GM12878 (cell line): ENCODE data around the gene DDX5. TPM values are rescaled to one million over a fixed set of nuclear protein-coding genes. Genes with fewer than 3 reads are reported as not detected.

Experiments
- ATAC-seq: fragments of 200-7000 bp; cut with Tn5 transposase; 3 replicates; pipeline ENCODE4 v1.9.1; 2020; ENCODE audit warnings: mild to moderate bottlenecking, moderate library complexity
- BruUV-seq: library from RNA; stranded (reverse); fragments of 400-500 nt; replicated peaks from 2 replicates; lab custom pipeline; 2021; lab: Mats Ljungman, UMichigan
- CTCF ChIA-PET: fragments of 300-600 bp; sonication (Branson Sonifier 250); formaldehyde crosslinking; extraction: SDS; loops from one replicate; lab custom pipeline; 2021; ENCODE audit warnings: inconsistent platforms; lab: Yijun Ruan, JAX
- POLR2A ChIA-PET: fragments of 350-600 bp; formaldehyde crosslinking; extraction: SDS; loops from one replicate; lab custom pipeline; 2021; ENCODE audit warnings: inconsistent platforms; lab: Charles Lee
- RAD21 ChIA-PET: fragments of 300-600 bp; sonication (Branson Sonifier 250); formaldehyde crosslinking; loops from one replicate; lab custom pipeline; 2023; ENCODE audit warnings: antibody characterized with exemption; ENCODE audit not compliant: unreplicated experiment; lab: Charles Lee
- SMC1A ChIA-PET: fragments of 300-600 bp; sonication (Branson Sonifier 250); formaldehyde crosslinking; loops from one replicate; lab custom pipeline; 2023; ENCODE audit not compliant: unreplicated experiment, uncharacterized antibody; lab: Charles Lee
- DNase-seq: peaks from one replicate; pipeline ENCODE4 v3.0.0-alpha.2; 2011; ENCODE audit warnings: low read depth, low spot score
- FAIRE-seq: peaks from 3 replicates; lab custom pipeline; 2011; peaks lifted over from hg19 to GRCh38; lab: Jason Lieb, UNC
- H2AFZ ChIP-seq: 2 replicates; pipeline ENCODE4 v1.6.0; 2011; ENCODE audit warnings: low read depth, low read length, control low read depth; ENCODE audit not compliant: control insufficient read depth
- H3K27ac ChIP-seq: 2 replicates; pipeline ENCODE4 v1.5.1; 2011; ENCODE audit warnings: control low read depth; ENCODE audit not compliant: control insufficient read depth, insufficient read depth
- H3K27me3 ChIP-seq, 2 experiments: replicated peaks in 1 of 2; 2 replicates each; pipeline versions ENCODE4 v1.6.0 to v1.6.1; 2011; ENCODE audit warnings: low read length in 1 of 2; ENCODE audit not compliant: control insufficient read depth in 2 of 2, insufficient read depth in 2 of 2
- H3K36me3 ChIP-seq, 2 experiments: 2 replicates each; pipeline ENCODE4 v1.5.1; 2011; ENCODE audit warnings: low read length in 1 of 2; ENCODE audit not compliant: control insufficient read depth in 2 of 2, insufficient read depth in 2 of 2
- H3K4me1 ChIP-seq: 2 replicates; pipeline ENCODE4 v1.6.1; 2011; ENCODE audit warnings: mild to moderate bottlenecking, low read length, moderate library complexity, mixed read lengths; ENCODE audit not compliant: control insufficient read depth, insufficient read depth
- H3K4me2 ChIP-seq: 2 replicates; pipeline ENCODE4 v1.6.0; 2011; ENCODE audit warnings: control low read depth; ENCODE audit not compliant: control insufficient read depth, insufficient read depth
- H3K4me3 ChIP-seq: fragments of 200-600 bp; sonication (generic); 2 replicates; pipeline ENCODE4 v1.5.1; 2016
- H3K79me2 ChIP-seq: 2 replicates; pipeline ENCODE4 v1.6.0; 2011; ENCODE audit warnings: low read length; ENCODE audit not compliant: control insufficient read depth, insufficient read depth
- H3K9ac ChIP-seq: 2 replicates; pipeline ENCODE4 v1.8.0; 2011; ENCODE audit warnings: low read length, control low read depth, mixed read lengths; ENCODE audit not compliant: control insufficient read depth, insufficient read depth
- H3K9me3 ChIP-seq: replicated peaks from 3 replicates; pipeline ENCODE4 v1.5.1; 2011; ENCODE audit warnings: mild to moderate bottlenecking, low read length; ENCODE audit not compliant: control insufficient read depth, insufficient read depth
- H4K20me1 ChIP-seq: 2 replicates; pipeline ENCODE4 v1.6.0; 2011; ENCODE audit not compliant: control insufficient read depth, insufficient read depth
- BCL11A ChIP-seq: IDR thresholded peaks from 2 replicates; pipeline ENCODE4 v1.6.1; 2011; ENCODE audit warnings: low read depth, low read length
- BMI1 ChIP-seq: fragments of 450-650 bp; IDR thresholded peaks from 2 replicates; pipeline ENCODE4 v1.6.1; 2016; ENCODE audit warnings: mild to moderate bottlenecking, moderate library complexity, borderline replicate concordance
- CEBPB ChIP-seq, 2 experiments: fragments of 150-350 bp in 1 of 2; IDR thresholded peaks; 2 replicates each; pipeline ENCODE4 v1.6.1; 2012 to 2014; ENCODE audit warnings: low read depth in 2 of 2, low read length in 2 of 2, borderline replicate concordance in 1 of 2, inconsistent platforms in 1 of 2
- NR2C1 ChIP-seq: fragments of 450-650 bp; IDR thresholded peaks from 2 replicates; pipeline ENCODE4 v1.6.1; 2017; ENCODE audit warnings: antibody characterized with exemption, mild to moderate bottlenecking, moderate library complexity
- PRDM15 ChIP-seq: fragments of 450-650 bp; formaldehyde crosslinking; IDR thresholded peaks from 2 replicates; pipeline ENCODE4 v1.4.0; 2020; ENCODE audit warnings: mild to moderate bottlenecking, moderate library complexity
- RAD21 ChIP-seq: IDR thresholded peaks from 2 replicates; pipeline ENCODE4 v1.6.1; 2011; ENCODE audit warnings: mild to moderate bottlenecking, low read depth, low read length, moderate library complexity; ENCODE audit not compliant: insufficient read depth
- SMC3 ChIP-seq: IDR thresholded peaks from 2 replicates; pipeline ENCODE4 v1.6.1; 2011; ENCODE audit warnings: low read length, improper control_type of control experiment, borderline replicate concordance
- STAT1 ChIP-seq: fragments of 450-650 bp; conservative IDR thresholded peaks from 2 replicates; pipeline ENCODE4 v1.6.1; 2014; ENCODE audit warnings: antibody characterized with exemption, mild to moderate bottlenecking
- ZZZ3 ChIP-seq: IDR thresholded peaks from 2 replicates; pipeline ENCODE4 v1.6.1; 2011; ENCODE audit warnings: low read depth; ENCODE audit not compliant: control insufficient read depth, insufficient read length
- whole genome bisulfite sequencing: methylation state at CpG from one replicate; pipeline ENCODE4 v1.1.6; 2016; ENCODE audit warnings: low lambda C conversion rate; ENCODE audit not compliant: insufficient replicate concordance, insufficient coverage; ENCODE audit errors: missing lambda C conversion rate; 5-methylcytosine and 5-hydroxymethylcytosine counted together
- in situ Hi-C: fragments of 300-500 bp; cut with MboI; formaldehyde crosslinking; loops from 9 replicates; pipeline ENCODE4 v1.14.3; 2018; ENCODE audit warnings: mixed read lengths
- intact Hi-C: fragments of 100-400 bp; cut with micrococcal nuclease; formaldehyde crosslinking; loops from one replicate; pipeline ENCODE4 v1.14.2; 2022; ENCODE audit not compliant: unreplicated experiment
- polyA plus RNA-seq, 11 experiments: library from polyadenylated mRNA; depleted of rRNA in 4 of 11; unstranded in 6 of 11; stranded (reverse) in 5 of 11; fragments of >200 nt; fragmentation: Nextera tagmentation in 4 of 11; fragmentation: Illumina TruSeq in 1 of 11; extraction: Ambion mirVana in 4 of 11; extraction: Trizol in 1 of 11; gene quantifications; 1 replicate in 1 of 11; 2 replicates in 10 of 11; pipeline versions ENCODE4 v1.2.1 to v1.2.3, GENCODE V29; 2011 to 2016; ENCODE audit warnings: inconsistent platforms in 2 of 11, missing spikeins in 2 of 11, low read depth in 1 of 11
- total RNA-seq, 4 experiments: library from RNA; depleted of rRNA in 3 of 4; stranded (reverse); fragments of >200 nt in 3 of 4; fragmentation: Illumina TruSeq in 1 of 4; extraction: Trizol in 1 of 4; gene quantifications; 2 replicates each; pipeline versions ENCODE4 v1.2.1 to v1.2.3, GENCODE V29; 2013 to 2021
- TF ChIP-seq, protein P1 (sequence below): IDR thresholded peaks from 2 replicates; pipeline ENCODE4 v1.6.1; 2012; ENCODE audit warnings: improper control_type of control experiment, low read depth, low read length; ENCODE audit not compliant: insufficient replicate concordance
- TF ChIP-seq, protein P2 (sequence below): IDR thresholded peaks from 2 replicates; pipeline ENCODE4 v1.6.1; 2012; ENCODE audit warnings: low read depth, low read length, improper control_type of control experiment

The DDX5 gene
- total and polyA plus RNA-seq, 10 of the 15 experiments (the other 5 are each of a cell fraction or from before 2014, with no cell fraction given) = 257 to 1,423 (median 719) TPM

GRCh38 chr17:64533784-64534183 is 27.7 kb upstream of the DDX5 start:
- Histone ChIP-seq H3K27me3 (no peaks in the 10 kb centered on the region), H3K36me3 (peaks cover 13 to 50% of the 10 kb centered on the region in 2 experiments), H3K79me2 (no peaks in the 10 kb centered on the region), H2AFZ (no peak overlapping the region), H3K9ac (no peak overlapping the region), H4K20me1 (no peaks in the 10 kb centered on the region), H3K9me3 (no peaks in the 10 kb centered on the region), H3K4me1 (no peaks in the 10 kb centered on the region), H3K4me2 (no peak overlapping the region), H3K27ac (no peak overlapping the region), H3K4me3 (no peak overlapping the region)
- DNase-seq = no peak
- no peak for FAIRE-seq
- 97% methylated on average over 2 of the region's 2 CpGs for WGBS
- BruUV-seq = no TSS peak
- intact Hi-C loops = no loop called here
- ChIA-PET SMC1A (interaction anchor here (0.6 to 1.7 kb wide), 6 partner anchors 14 to 752 kb away, joined by 3 to 7 read pairs (median 4); no protein-coding TSS in a partner anchor), POLR2A (interaction anchor here (1.0 to 1.6 kb wide), 2 partner anchors 18 to 42 kb away, joined by 3 to 6 read pairs; no protein-coding TSS in a partner anchor), RAD21 (interaction anchor here (1.0 to 1.1 kb wide), 2 partner anchors 65 to 114 kb away, joined by 3 to 6 read pairs; no protein-coding TSS in a partner anchor), CTCF (interaction anchor here (0.6 to 2.5 kb wide), 10 partner anchors 18 to 116 kb away, joined by 3 to 9 read pairs (median 4); no protein-coding TSS in a partner anchor)
- ATAC-seq = no peak
- in situ Hi-C loops = no loop called here
- TF ChIP-seq, protein P1, sequence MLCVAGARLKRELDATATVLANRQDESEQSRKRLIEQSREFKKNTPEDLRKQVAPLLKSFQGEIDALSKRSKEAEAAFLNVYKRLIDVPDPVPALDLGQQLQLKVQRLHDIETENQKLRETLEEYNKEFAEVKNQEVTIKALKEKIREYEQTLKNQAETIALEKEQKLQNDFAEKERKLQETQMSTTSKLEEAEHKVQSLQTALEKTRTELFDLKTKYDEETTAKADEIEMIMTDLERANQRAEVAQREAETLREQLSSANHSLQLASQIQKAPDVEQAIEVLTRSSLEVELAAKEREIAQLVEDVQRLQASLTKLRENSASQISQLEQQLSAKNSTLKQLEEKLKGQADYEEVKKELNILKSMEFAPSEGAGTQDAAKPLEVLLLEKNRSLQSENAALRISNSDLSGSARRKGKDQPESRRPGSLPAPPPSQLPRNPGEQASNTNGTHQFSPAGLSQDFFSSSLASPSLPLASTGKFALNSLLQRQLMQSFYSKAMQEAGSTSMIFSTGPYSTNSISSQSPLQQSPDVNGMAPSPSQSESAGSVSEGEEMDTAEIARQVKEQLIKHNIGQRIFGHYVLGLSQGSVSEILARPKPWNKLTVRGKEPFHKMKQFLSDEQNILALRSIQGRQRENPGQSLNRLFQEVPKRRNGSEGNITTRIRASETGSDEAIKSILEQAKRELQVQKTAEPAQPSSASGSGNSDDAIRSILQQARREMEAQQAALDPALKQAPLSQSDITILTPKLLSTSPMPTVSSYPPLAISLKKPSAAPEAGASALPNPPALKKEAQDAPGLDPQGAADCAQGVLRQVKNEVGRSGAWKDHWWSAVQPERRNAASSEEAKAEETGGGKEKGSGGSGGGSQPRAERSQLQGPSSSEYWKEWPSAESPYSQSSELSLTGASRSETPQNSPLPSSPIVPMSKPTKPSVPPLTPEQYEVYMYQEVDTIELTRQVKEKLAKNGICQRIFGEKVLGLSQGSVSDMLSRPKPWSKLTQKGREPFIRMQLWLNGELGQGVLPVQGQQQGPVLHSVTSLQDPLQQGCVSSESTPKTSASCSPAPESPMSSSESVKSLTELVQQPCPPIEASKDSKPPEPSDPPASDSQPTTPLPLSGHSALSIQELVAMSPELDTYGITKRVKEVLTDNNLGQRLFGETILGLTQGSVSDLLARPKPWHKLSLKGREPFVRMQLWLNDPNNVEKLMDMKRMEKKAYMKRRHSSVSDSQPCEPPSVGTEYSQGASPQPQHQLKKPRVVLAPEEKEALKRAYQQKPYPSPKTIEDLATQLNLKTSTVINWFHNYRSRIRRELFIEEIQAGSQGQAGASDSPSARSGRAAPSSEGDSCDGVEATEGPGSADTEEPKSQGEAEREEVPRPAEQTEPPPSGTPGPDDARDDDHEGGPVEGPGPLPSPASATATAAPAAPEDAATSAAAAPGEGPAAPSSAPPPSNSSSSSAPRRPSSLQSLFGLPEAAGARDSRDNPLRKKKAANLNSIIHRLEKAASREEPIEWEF = no peak
- no peak for TF ChIP-seq SMC3
- TF ChIP-seq ZZZ3 = no peak
- TF ChIP-seq NR2C1 = no peak
- no peak for TF ChIP-seq PRDM15
- no peak for TF ChIP-seq BCL11A
- no peak for TF ChIP-seq STAT1
- TF ChIP-seq, protein P2, sequence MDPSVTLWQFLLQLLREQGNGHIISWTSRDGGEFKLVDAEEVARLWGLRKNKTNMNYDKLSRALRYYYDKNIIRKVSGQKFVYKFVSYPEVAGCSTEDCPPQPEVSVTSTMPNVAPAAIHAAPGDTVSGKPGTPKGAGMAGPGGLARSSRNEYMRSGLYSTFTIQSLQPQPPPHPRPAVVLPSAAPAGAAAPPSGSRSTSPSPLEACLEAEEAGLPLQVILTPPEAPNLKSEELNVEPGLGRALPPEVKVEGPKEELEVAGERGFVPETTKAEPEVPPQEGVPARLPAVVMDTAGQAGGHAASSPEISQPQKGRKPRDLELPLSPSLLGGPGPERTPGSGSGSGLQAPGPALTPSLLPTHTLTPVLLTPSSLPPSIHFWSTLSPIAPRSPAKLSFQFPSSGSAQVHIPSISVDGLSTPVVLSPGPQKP = no peak
- no peak for TF ChIP-seq BMI1
- no peak for TF ChIP-seq CEBPB (IDR thresholded peaks at IDR 0.05; ENCODE audit: borderline replicate concordance in 1 of 2, low read depth in 2 of 2, low read length in 2 of 2)
- TF ChIP-seq RAD21 = no peak
